Measurements from ENCODE around the gene DCT.
A peak's percentile ranks its signal among the peaks of the same experiment; 100 is the strongest.

DCT gene

GRCh38 chr13:94444826-94445225, 34.7 kb downstream of the DCT start:
- DNase-seq, result no peak

DNA sequence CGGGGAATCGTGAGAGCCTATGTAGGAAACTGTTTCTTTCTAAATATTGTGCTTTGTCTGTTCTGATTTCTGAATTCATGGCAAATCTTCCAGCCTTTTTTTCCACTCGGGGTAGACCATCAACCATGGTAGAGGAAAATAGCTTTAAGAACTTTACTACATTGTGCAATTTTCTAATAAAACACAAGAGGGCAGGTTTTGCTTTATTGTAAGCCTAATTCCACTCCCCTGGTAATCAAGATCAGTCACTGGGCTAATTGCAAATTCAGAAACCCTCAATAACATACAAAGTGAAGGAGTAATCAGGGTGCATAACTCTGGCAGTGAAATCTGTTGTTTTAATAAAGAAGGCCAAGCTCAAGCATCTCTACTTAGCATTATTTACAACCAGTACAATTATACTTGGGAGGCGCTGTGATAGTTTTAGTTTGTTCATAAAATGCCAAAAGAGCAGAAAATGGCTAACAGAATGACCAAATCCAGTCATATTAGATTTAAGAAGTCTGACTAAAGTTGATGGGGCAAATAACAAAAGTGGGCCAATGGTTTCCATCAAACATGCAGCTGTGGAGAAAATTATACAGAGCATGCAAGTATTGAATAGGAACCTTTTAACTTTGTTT, 43.8 kb downstream of the DCT start:
- DNase-seq, result peak; percentile 61

DNA sequence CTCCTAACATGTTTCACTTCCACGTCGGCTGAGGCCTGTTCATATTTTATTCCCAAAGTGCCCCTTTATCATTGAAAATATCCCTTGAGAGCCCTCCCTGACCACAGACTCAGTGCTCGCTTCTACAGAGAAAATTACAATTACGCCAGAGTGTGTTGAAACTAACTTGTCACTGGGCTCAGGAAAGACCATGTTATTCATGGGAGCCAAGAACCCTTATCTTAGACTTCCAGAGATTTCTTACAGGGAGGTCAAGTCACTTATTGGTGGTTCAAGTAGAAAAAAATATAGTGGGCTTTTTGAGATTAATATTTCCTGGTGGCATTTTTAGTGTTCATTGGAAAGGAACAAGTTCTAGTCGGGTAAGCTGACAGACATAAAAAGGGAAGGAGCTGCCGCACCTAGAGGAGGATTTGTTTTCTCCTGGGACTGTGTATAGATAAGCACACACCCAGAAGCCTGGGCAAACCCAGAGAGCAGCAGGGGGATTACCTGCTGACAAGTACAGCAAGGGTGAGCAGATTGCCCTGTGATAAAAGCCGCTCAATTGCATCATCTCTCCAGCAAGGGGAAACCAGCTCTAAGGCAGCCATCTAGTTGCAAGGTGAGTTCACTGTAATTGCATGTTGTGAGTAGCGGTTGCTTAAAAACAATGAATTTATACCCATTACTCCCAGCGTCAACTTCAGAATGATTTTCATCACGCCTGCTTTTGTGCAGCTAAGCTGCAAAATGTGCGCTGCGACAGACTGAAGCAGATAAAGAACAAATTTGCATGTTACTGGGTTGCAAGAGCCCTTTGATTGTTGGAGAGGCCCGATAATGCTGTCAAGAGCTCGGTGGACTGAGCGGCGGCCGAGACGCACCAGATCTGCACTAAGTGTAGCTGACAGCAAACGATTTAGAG, 46.2 kb downstream of the DCT start:
- DNase-seq, result peak; percentile 83

DNA sequence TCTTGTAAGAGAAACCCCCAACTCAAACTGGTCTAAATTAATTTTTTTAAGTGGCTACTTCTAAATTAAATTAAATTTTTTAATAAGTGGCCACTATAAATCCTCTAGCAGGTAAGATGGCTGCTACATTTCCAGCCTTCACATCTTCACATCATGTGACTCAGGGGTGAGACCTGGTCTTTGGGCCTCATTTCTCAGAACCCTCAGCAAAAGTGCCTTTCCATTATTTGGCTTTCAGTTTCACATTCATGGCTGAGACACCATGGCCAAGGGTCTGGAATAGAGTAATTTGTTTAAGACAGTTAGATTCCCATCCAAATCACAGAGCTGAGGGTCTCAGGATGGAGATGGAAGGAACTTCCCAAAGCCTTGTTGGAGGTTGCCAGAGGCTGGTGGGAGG, 47.5 kb downstream of the DCT start:
- no peak for DNase-seq

- no peak for DNase-seq
These were observed 47.9 kb downstream of the DCT start for GRCh38 chr13:94431574-94431973.

GRCh38 chr13:94427313-94427953, 52.0 kb downstream of the DCT start:
- DNase-seq, result no peak

- no peak for DNase-seq
These were observed 59.6 kb downstream of the DCT start for GRCh38 chr13:94419925-94420305.

GRCh38 chr13:94419304-94419924, 60.1 kb downstream of the DCT start:
- no peak for DNase-seq

GRCh38 chr13:94417294-94417693, 62.2 kb downstream of the DCT start:
- DNase-seq, result no peak

DNA sequence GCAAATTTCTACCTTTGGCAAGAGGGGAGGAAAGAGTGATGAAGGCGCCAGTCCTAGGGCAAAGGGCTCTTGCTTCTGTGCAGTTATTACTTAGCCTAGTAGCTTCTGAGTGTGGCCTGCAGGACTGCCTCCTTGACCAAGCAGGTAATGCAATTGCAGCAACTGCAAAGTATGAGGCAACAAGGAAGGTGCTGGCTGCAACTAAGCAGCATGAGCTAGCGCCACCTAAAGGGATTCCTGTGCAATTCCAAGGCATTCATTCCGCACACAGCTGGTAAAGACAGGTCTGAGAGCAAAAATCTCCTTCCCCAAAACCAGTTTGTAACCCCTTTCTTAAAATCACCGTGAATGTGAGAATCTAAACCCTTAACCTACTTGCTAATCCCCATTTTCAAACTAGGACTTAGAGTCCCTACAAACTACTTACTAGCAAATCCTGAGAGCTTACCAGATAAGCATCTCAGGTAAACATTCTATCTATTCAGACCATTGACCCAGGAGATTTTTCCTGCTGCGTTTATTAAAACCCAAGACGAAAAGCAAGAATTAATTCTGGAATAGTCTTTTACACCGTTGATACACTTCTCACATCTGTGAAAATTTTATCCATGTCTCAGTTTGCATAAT, 62.9 kb downstream of the DCT start:
- DNase-seq, result peak; percentile 84

DNA sequence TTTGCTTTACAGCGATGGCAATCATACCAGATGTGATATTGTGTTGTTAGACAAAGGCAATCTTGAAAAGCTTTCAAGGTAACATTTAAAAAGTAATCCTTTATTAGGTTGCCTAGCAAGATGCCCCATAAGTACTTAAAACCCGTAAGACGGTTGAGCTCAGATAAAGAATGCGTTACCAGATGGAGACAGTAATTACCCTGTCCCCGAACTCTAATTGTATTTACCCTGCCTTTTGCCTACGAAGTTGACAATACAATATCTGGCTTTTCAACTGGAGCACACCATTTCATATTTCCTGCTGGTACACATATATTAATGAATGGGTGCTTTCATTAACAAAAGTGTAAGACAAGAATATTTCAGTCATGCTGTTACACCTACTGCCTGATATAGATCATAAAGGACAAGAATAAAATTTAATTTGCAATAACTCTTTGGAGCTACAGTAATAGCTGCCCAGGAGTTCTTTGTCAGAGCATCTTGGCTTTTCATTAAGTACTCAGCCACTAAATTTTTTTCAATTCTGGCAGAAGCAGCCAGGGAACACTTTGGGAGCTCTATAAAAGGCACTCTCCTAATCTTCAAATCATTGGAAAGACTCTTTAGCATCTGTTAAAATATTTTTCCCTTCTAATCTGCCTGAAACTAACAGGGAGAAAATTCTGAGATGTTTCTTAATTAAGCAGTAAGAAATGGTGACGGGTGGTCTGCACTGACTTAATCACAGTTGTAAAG, 63.8 kb downstream of the DCT start:
- peak; percentile 99 for DNase-seq

DNA sequence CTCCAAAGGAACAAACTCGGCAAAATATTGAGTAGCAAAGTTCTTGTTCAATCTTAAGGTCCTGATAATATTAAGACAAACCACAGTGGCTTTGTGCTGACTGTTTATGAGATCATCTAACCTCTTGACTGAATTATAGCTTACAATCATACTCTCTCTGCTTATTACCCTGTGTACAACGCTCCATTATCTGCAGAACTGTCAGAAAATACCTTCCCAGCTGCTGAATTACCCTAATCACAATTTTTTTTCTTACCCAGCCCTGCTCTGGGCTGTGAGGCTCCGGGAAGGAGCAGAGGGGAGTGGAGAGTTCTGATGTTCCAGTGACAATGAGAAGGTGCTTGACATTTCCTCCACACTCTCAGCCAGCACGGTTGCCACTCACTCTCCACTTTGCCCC, 64.8 kb downstream of the DCT start:
- peak; percentile 91 for DNase-seq

- DNase-seq, result no peak
These were observed 65.3 kb downstream of the DCT start for GRCh38 chr13:94414141-94414540.

- DNase-seq, result no peak
These were observed 65.9 kb downstream of the DCT start for GRCh38 chr13:94413598-94413944.

DNA sequence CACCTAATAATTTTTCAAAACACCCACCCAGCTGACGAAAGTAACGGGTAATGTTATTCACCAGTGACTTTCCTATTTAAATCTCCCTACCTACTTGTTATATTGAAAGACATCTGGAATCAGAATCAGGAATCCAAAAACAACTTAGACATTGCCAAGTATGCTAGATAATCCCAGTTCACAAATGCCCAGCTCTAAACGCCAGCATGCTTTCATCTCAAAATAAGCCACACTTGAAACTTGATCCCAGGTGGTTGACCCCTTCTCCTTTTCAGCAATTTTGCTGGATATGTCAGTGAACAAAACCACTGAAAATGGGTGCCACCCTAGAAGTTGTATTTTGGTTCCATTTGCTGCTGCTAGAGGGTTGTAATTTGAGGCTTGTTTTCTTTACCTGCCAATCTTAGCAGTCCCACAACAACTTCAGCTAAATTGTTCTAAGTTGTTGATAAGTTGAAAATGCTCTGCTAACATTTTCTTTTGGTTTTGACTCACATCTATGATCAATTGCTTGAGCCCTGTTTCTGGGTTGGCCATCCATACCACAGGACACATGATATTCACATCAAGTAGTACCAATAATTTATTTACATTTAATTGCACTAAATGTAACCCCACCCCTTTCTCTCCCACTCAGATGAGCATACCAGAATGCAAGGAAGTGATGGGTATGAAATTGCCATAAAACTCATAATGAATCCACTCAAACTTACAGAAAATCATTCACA, 66.4 kb downstream of the DCT start:
- no peak for DNase-seq

DNA sequence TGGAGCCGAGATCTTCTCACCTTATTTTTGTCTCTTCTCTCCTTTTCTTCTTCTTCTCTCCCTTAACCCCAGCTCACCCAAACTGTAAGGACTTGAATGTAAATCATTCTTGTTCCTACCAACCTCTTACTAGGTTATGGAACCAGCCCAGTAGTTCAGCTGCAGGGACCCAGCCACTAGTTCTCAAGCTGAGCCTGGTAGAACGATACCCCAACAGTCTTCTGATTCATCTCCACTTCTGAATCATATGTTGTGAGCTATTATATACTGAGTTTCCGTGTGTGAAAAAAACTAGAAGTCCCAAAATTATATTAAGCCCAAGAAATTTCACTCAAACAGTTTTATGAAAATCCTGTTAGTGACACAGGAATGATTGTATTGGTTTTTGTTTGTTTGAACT, 67.7 kb downstream of the DCT start:
- DNase-seq, result no peak

GRCh38 chr13:94408314-94409036, 71.0 kb downstream of the DCT start:
- no peak for DNase-seq

- no peak for DNase-seq
These were observed 78.6 kb downstream of the DCT start for GRCh38 chr13:94400874-94401273.

DNA sequence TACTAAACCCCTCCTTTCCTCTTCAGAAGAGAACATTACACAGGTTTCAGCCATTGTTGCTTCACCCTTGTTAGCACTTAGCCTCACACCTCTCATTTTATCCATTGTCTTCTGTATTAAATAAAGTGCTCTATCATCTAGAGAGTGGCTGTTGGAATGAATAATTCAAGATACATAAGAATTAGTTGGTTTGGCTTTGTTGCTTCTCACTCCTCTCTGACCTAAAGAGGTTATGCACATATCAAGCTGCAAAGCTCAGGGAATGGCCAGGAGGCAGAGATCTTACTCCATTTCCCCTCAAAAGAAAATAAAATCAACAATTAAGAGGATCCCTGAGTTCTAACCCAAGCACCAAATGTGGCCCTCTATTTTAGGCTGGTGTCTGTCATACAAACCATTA, 79.7 kb downstream of the DCT start:
- no peak for DNase-seq

DNA sequence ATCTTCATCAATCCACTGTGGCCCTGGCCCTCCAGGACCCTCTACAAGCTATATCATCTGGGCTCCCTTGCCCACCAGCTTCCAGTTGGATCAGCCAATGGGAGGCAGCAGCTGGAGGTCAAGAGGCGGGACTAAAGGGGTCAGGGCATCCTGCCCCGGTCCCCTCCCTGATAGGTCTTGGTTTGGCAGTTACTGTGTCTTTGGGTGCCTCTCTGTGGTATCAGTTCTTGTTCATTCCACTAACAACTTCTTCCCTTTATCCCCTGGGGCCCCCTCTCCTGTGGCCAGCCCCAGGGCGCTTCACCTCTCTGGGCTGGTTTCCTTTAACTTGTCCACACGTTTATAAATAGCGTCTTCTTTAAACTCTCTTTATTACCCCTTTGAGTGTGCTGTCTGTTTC, 83.6 kb downstream of the DCT start:
- DNase-seq, result no peak

DNA sequence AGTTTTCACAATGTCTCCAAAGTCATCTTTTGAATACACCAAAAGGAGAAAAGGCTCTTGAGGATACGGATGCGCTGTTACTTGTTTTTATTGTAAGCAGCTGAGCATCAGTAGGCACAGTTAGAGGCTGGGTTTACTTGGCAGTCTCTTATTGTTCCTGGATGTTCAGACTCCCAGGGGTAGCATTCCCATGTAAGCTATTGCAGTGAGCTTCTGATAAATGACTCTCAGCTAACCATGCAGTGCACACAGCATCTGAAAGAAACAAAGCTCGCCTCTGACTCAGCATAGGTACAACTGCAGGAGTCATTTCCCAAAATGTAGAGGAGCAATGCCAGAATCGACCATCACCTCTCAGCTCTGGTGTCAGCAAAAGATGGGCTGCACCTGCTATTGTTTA, 84.8 kb downstream of the DCT start:
- no peak for DNase-seq

Measured in DMS79 (cell line).